ENCODE measurements around the gene SCFD2.

GRCh38 chr4:52904421-52904820 lies 461.4 kb downstream of the SCFD2 start:
- no peak for TF ChIP-seq CTCF (IDR thresholded peaks at IDR 0.05; ENCODE audit: low read depth, low read length)
- no peak for TF ChIP-seq EZH2phosphoT487 (IDR thresholded peaks at IDR 0.05; ENCODE audit: low read depth)
